ENCODE data around the gene CBLN1. TPM values are rescaled to one million over a fixed set of nuclear protein-coding genes. Genes with fewer than 3 reads are reported as not detected.

Gene CBLN1
- total RNA-seq, 1 experiment from 2014 or later: 2.5 TPM

DNA sequence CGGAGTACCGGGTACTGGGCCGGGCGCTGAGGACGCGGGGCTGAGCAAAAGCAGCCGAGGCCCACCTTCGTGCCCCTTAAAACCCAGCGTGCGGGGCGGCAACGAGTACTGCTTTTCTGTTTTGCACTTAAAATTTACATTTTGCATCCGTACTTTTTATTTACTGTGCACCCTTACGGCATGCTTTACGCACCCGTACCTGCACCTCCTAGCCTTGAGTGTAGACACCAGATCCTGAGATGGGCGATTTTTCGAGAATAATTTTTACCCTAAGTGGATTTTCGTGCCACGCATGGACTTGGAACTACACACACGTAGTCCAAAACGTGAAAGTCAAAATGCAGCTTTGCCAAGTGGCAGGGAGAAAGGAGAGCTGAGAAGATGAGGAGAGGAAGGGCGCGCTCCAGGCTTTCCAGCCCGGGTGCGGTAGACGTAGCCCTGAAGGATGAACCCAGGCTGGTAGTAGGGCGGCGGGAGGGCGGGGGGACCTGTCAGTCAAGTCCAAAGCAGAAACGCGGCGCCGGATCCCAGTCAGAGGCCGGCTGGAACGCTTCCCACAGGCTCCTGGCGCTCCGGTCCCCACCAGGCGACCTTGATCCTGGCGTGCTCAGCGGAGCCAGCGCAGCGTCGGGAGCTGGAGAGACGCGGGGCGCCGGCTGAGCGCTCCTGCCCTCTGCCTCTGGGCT is 1.2 kb upstream of the CBLN1 start:
- DNase-seq: peak; percentile 88
- peak overlapping the region; percentile 49 for H3K4me3 ChIP-seq (ENCODE audit: insufficient read depth, low read depth, low read length)
- no peaks in the 10 kb centered on the region for H3K36me3 ChIP-seq (replicated peaks; ENCODE audit: control insufficient read depth, insufficient read depth, low read length)
- peaks cover 81% of the 10 kb centered on the region for H3K27me3 ChIP-seq (ENCODE audit: control insufficient read depth, insufficient read depth, low read length)

DNA sequence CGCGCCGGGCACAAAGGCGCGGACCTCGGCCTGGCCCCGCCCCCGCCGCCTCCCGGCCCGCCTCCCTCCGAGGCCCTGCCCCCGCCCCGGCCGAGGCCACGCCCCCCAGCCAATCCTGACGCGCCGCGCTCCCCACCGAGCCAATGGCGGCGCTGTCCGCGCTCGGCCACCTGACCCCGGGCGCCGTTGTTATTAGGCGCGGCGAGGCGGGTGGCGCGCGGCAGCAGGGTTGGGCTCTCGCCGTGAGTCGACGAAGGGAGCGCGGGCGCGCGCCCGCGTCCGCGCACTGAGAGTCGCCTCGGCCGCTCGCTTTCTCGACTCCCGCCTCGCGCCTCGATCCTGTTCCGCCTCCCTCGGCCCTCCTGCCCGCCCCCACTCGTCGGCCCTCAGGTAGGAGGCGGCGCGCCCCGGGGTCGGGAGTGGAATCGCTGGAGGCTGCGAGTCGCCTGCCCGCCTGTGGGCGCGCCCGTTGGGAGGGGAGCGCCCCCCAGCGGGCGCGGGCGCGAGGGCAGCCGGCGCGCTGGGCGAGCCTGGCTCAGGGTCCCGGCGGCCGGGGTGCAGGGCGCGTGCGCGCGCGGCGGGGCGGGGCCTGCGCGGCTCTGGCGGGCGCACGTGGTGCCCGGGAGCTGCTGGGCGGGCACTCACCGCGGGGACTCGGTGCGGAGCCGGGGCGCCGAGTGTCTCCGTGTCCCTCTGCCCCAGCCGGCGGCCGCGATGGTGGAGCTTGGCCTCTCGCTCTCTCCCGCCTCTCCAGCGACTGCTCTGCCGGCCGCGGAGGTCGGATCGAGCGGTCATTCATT is 405 bp upstream of the CBLN1 start:
- H3K27me3 ChIP-seq (ENCODE audit: control insufficient read depth, insufficient read depth, low read length): peaks cover 89% of the 10 kb centered on the region
- peak overlapping the region; percentile 68 for H3K4me3 ChIP-seq (ENCODE audit: insufficient read depth, low read depth, low read length)
- peak; percentile 99 for DNase-seq
- H3K36me3 ChIP-seq (replicated peaks; ENCODE audit: control insufficient read depth, insufficient read depth, low read length): no peaks in the 10 kb centered on the region

DNA sequence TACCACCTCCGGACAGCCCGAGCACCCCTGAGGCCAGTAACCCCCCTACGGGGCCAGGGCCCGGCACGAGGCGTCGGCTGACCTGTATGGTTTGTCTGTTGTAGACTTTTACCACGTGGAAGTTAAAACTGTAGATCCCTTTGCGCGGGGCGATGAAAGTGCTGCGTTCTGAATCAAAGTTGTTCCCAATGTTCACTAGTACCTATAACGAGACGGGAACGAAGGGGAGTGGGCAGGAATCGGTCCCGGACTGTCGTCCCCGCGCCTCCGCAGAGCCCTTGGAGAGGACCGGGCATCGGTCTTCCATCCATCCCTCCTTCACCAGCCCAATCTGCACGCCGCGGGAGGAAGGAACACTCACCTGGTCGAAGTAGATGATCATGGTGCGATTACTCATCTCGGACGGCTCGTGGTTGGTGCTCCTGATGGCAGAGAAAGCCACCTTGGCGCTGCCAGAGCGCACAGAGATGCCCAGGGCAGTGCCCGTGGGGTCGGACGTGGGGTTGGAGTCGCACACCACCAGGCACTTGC is 732 bp downstream of the CBLN1 start:
- H3K27me3 ChIP-seq (ENCODE audit: control insufficient read depth, insufficient read depth, low read length): peaks cover 92% of the 10 kb centered on the region
- H3K4me3 ChIP-seq (ENCODE audit: insufficient read depth, low read depth, low read length): peak overlapping the region; percentile 52
- DNase-seq: peak; percentile 40
- no peaks in the 10 kb centered on the region for H3K36me3 ChIP-seq (replicated peaks; ENCODE audit: control insufficient read depth, insufficient read depth, low read length)

GRCh38 chr16:49280105-49280741 is 1.4 kb downstream of the CBLN1 start:
- H3K27me3 ChIP-seq (ENCODE audit: control insufficient read depth, insufficient read depth, low read length): peaks cover 92% of the 10 kb centered on the region
- no peaks in the 10 kb centered on the region for H3K36me3 ChIP-seq (replicated peaks; ENCODE audit: control insufficient read depth, insufficient read depth, low read length)
- peak; percentile 81 for DNase-seq
- peak overlapping the region; percentile 30; the same call in 1 of the 2 replicates for H3K4me3 ChIP-seq (ENCODE audit: insufficient read depth, low read depth, low read length)

DNA sequence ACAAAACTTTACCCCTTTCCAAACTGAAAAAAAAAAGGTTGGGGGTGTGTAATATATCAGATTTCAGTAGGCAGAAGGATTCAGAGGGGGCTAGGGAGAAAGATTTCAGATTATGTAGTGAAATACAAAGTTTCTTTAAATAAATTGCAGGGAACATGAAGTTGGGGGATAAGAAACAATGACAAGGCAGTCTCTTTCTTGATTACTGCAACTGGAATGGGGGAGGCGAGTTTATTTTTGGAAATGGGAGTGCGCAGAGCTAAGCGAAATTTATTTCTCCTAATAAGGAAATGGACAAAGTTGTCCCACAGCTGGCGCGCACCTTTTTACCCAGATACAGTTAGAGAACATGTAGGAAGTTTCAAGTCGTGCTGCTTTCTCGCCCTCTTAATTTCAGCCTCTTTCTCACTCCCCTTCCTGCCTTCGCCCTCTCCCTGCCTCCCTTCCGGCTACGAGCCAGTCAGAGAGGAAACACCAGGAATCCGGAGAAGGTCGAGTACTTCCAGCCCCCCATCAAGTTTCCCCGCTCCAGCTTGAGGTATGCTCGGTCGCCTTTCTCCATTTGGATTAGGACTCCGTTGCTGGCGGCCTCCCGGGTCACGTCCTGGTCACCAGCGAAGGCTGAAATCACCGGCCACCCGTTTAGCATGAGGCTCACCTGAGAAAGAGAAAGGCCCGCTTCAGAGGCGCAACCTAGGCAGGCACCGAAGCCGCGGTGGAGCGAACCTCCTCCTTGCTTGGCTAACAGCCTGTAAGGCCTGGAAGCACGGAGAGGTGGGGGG is 2.5 kb downstream of the CBLN1 start:
- Histone ChIP-seq H3K4me3 (ENCODE audit: insufficient read depth, low read depth, low read length) (peak overlapping the region; percentile 30), H3K36me3 (replicated peaks; ENCODE audit: control insufficient read depth, insufficient read depth, low read length) (no peaks in the 10 kb centered on the region), H3K27me3 (ENCODE audit: control insufficient read depth, insufficient read depth, low read length) (peaks cover 92% of the 10 kb centered on the region)
- peak; percentile 60 for DNase-seq

DNA sequence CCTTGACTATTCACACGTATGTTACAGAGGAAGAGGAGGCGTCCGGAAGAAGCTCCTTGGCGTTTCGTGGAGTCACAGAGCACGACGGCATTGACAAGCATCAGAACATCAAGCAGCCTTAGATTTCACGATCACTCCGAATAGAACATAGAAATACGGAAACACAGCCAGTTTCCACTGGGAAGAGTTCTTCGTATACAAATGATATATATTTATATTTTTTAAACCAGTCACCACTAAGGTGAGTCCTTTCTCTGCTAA is 3.1 kb downstream of the CBLN1 start:
- no peaks in the 10 kb centered on the region for H3K36me3 ChIP-seq (replicated peaks; ENCODE audit: control insufficient read depth, insufficient read depth, low read length)
- peaks cover 92% of the 10 kb centered on the region for H3K27me3 ChIP-seq (ENCODE audit: control insufficient read depth, insufficient read depth, low read length)
- H3K4me3 ChIP-seq (ENCODE audit: insufficient read depth, low read depth, low read length): no peak overlapping the region
- DNase-seq: no peak

DNA sequence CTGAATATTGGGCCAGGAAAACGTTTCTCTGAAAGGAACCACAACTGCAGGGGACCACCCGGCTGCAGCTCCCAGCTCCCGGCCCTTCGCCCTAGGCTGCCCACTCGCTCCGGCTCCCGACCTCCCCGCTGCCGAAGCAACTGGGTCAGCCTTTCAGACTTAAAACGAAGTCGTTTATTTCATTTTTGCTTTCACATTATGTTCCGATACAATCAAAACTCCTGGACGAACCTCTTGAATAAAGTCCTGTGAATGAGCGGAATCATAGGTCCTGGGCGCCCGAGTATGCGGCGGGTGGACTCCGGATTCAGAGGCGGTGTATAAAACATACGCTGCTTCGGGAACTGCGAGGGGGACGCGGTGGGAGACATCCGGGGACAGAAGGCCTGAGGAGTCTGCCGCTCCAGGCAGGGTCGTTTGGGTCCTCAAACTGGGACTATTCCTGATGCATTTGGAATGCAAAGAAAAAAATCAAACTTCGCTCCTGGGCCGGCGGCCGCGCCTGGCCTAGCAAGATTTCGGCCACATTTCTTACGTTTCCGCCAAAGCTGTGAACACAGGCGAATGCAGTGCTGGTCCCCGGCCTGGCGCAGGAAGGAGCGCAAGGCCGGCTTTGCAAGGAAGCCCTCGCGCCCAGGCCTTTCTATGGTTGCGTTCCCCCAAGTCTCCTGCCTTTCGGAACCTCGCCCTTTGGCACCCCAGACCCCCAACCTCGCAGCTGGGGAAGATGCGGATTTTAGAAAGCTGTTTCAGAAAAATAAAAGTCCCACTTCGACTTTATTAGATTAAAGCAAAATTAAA is 3.7 kb downstream of the CBLN1 start:
- DNase-seq: peak; percentile 67
- Histone ChIP-seq H3K4me3 (ENCODE audit: insufficient read depth, low read depth, low read length) (peak overlapping the region; percentile 4; the same call in 1 of the 2 replicates), H3K27me3 (ENCODE audit: control insufficient read depth, insufficient read depth, low read length) (peaks cover 92% of the 10 kb centered on the region), H3K36me3 (replicated peaks; ENCODE audit: control insufficient read depth, insufficient read depth, low read length) (no peaks in the 10 kb centered on the region)

- Histone ChIP-seq H3K36me3 (replicated peaks; ENCODE audit: control insufficient read depth, insufficient read depth, low read length) (no peaks in the 10 kb centered on the region), H3K27me3 (ENCODE audit: control insufficient read depth, insufficient read depth, low read length) (peaks cover 92% of the 10 kb centered on the region), H3K4me3 (ENCODE audit: insufficient read depth, low read depth, low read length) (no peak overlapping the region)
- peak; percentile 54 for DNase-seq
Observed at GRCh38 chr16:49277386-49277742, 4.3 kb downstream of the CBLN1 start.

DNA sequence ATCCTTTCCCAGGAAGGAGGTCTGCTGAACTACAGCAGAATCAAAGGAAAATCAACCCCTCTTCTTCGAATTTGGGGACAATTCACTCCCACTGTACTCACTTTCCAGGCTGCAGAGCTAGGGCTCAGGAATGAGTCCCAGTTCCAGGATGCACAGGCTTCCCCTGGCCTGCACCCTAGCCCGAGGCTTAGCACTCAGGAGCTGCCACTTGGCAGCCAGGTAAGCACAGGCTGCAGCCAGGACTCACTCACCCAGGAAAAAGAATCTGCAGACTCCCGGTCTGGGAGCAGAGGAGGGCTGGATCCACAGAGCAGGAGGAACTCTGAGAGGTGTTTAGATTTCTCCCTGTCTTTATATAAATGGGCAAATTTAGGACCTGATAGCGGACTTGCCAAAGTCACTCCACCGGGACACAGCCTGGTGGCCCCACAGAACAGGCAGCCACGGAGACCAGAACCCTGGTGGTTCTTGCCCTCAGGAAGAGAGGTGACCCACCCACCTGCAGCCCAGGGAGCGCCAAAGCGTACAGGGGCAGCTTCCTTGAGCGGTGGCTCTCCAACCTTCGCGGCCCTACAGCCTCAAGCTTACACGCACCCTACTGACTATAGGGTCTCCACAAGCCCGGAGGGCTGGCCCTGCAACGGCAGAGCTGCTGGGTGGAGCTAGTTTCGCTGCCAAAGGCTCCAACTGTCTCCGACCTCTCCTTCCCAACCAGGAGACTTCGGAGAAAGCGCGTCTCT is 4.8 kb downstream of the CBLN1 start:
- no peak overlapping the region for H3K4me3 ChIP-seq (ENCODE audit: insufficient read depth, low read depth, low read length)
- H3K27me3 ChIP-seq (ENCODE audit: control insufficient read depth, insufficient read depth, low read length): peaks cover 96% of the 10 kb centered on the region
- no peaks in the 10 kb centered on the region for H3K36me3 ChIP-seq (replicated peaks; ENCODE audit: control insufficient read depth, insufficient read depth, low read length)
- DNase-seq: peak; percentile 57

GRCh38 chr16:49275870-49276269 is 5.8 kb downstream of the CBLN1 start:
- Histone ChIP-seq H3K36me3 (replicated peaks; ENCODE audit: control insufficient read depth, insufficient read depth, low read length) (no peaks in the 10 kb centered on the region), H3K27me3 (ENCODE audit: control insufficient read depth, insufficient read depth, low read length) (peaks cover 94% of the 10 kb centered on the region), H3K4me3 (ENCODE audit: insufficient read depth, low read depth, low read length) (no peak overlapping the region)
- peak; percentile 27 for DNase-seq

GRCh38 chr16:49275050-49275730 is 6.4 kb downstream of the CBLN1 start:
- DNase-seq: peak; percentile 73
- Histone ChIP-seq H3K27me3 (ENCODE audit: control insufficient read depth, insufficient read depth, low read length) (peaks cover 87% of the 10 kb centered on the region), H3K4me3 (ENCODE audit: insufficient read depth, low read depth, low read length) (peak overlapping the region; percentile 34), H3K36me3 (replicated peaks; ENCODE audit: control insufficient read depth, insufficient read depth, low read length) (no peaks in the 10 kb centered on the region)

DNA sequence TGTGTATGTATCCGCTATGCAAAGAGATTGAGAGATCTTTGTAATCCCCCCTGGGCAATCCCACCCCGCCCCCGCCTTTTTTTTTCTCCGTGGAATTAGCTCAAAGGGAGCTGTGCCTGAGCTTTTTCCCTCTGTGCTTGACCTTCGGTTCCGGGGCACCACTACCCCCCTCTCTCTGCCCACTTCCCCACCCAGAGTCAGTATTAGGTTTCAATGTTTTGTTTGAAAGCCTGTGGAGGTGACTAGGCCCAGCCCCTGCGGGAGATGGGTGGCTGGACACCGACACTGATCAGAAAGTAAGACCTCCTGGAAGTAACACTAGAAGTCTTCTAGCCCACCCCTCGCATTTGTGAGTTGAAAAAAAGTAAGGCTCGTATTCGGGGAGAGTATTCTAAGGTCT is 7.0 kb downstream of the CBLN1 start:
- Histone ChIP-seq H3K27me3 (ENCODE audit: control insufficient read depth, insufficient read depth, low read length) (peaks cover 84% of the 10 kb centered on the region), H3K4me3 (ENCODE audit: insufficient read depth, low read depth, low read length) (peak overlapping the region; percentile 34; the same call in 1 of the 2 replicates), H3K36me3 (replicated peaks; ENCODE audit: control insufficient read depth, insufficient read depth, low read length) (no peaks in the 10 kb centered on the region)
- DNase-seq: peak; percentile 43

DNA sequence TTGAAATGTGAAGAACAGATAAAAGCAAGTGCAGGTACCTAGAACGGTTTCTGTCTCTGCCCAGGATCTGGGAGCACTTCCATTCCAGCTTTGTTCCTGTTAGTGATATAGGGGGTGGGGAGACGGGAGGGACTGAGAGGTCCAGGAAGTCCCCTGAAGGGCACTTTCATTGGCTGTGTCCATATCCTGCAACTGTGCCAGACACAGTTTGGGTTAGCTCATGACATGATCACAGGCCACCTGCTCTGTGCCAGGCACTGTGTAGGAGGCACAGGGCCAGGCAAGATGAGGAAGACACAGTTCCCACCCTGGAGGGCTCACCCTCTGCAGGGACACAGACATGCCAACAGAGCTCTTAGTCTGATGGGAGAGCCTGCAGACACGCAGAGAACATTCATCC is 7.9 kb downstream of the CBLN1 start:
- peaks cover 76% of the 10 kb centered on the region for H3K27me3 ChIP-seq (ENCODE audit: control insufficient read depth, insufficient read depth, low read length)
- H3K4me3 ChIP-seq (ENCODE audit: insufficient read depth, low read depth, low read length): no peak overlapping the region
- no peaks in the 10 kb centered on the region for H3K36me3 ChIP-seq (replicated peaks; ENCODE audit: control insufficient read depth, insufficient read depth, low read length)
- DNase-seq: no peak

Measured in H7 (cell line).